K562 (cell line): ENCODE results near the gene UNC93B1. TPM values are rescaled to one million over a fixed set of nuclear protein-coding genes. Genes with fewer than 3 reads are reported as not detected.
"Not testable (repeated sequence)": the region's sequence is repeated elsewhere in the genome, so short reads cannot be mapped to it uniquely, and the experiment has no call there.

Experiments
- ATAC-seq: fragments of 200-7000 bp; cut with Tn5 transposase; 3 replicates; pipeline ENCODE4 v1.9.1; 2020; ENCODE audit warnings: moderate library complexity
- BruUV-seq: library from RNA; stranded (reverse); fragments of 400-500 nt; replicated peaks from 2 replicates; lab custom pipeline; 2021; lab: Mats Ljungman, UMichigan
- CTCF ChIA-PET: fragments of 300-600 bp; formaldehyde crosslinking; extraction: SDS; loops from one replicate; lab custom pipeline; 2021; ENCODE audit warnings: low intra/inter-chr PET ratio; lab: Yijun Ruan, JAX
- POLR2A ChIA-PET: fragments of 300-600, 350-650 bp; sonication (Branson Sonifier 250); formaldehyde crosslinking; extraction: SDS; loops from one replicate; lab custom pipeline; 2021; ENCODE audit warnings: antibody characterized with exemption, inconsistent platforms; lab: Yijun Ruan, JAX
- DNase-seq, 4 experiments: peaks; one replicate each; pipeline versions ENCODE4 v3.0.0 to v3.0.0-alpha.2; 2011 to 2018; ENCODE audit warnings: low spot score in 3 of 4, mixed read lengths in 3 of 4; ENCODE audit errors: extremely low read depth in 1 of 4
- FAIRE-seq: peaks from 2 replicates; lab custom pipeline; 2011; peaks lifted over from hg19 to GRCh38; lab: Jason Lieb, UNC
- H2AFZ ChIP-seq: 2 replicates; pipeline ENCODE4 v1.6.0; 2011; ENCODE audit warnings: low read depth, low read length, control low read depth, inconsistent platforms
- H3K27ac ChIP-seq: fragments of 200-600 bp; 3 replicates; pipeline ENCODE4 v1.8.0; 2011; ENCODE audit warnings: low read depth, mild to moderate bottlenecking, control low read depth, inconsistent platforms, low read length, moderate library complexity, mixed read lengths; ENCODE audit errors: extremely low read depth
- H3K27me3 ChIP-seq, 2 experiments: fragments of 300-600 bp in 1 of 2; 2 replicates in 1 of 2; 3 replicates in 1 of 2; pipeline versions ENCODE4 v1.6.0 to v1.8.0; 2011; ENCODE audit warnings: inconsistent platforms in 2 of 2, low read length in 2 of 2, mild to moderate bottlenecking in 1 of 2, mixed read lengths in 1 of 2, moderate library complexity in 1 of 2; ENCODE audit not compliant: control insufficient read depth in 2 of 2, insufficient read depth in 2 of 2
- H3K36me3 ChIP-seq: fragments of 300-600 bp; 3 replicates; pipeline ENCODE4 v1.8.0; 2011; ENCODE audit warnings: mild to moderate bottlenecking, low read length, inconsistent platforms; ENCODE audit not compliant: control insufficient read depth, insufficient read depth
- H3K4me1 ChIP-seq, 2 experiments: fragments of 200-600 bp in 1 of 2; replicated peaks in 1 of 2; 2 replicates in 1 of 2; 3 replicates in 1 of 2; pipeline versions ENCODE4 v1.5.1 to v1.8.0; 2011; ENCODE audit warnings: inconsistent platforms in 2 of 2, low read length in 2 of 2, mild to moderate bottlenecking in 1 of 2, mixed read lengths in 1 of 2, moderate library complexity in 1 of 2; ENCODE audit not compliant: control insufficient read depth in 2 of 2, insufficient read depth in 2 of 2
- H3K4me2 ChIP-seq: 2 replicates; pipeline ENCODE4 v1.6.1; 2011; ENCODE audit warnings: low read length, control low read depth, inconsistent platforms, mixed read lengths; ENCODE audit not compliant: insufficient read depth
- H3K4me3 ChIP-seq: fragments of 200-600 bp; sonication (generic), shearing (Covaris generic); 2 replicates; pipeline ENCODE4 v1.5.1; 2016; ENCODE audit warnings: control low read depth, inconsistent platforms
- H3K79me2 ChIP-seq: fragments of 200-600 bp; 3 replicates; pipeline ENCODE4 v1.8.0; 2011; ENCODE audit warnings: low read length, inconsistent platforms; ENCODE audit not compliant: control insufficient read depth, insufficient read depth
- H3K9ac ChIP-seq, 2 experiments: 2 replicates each; pipeline versions ENCODE4 v1.6.0 to v1.6.1; 2011; ENCODE audit warnings: low read depth in 2 of 2, low read length in 2 of 2, control low read depth in 1 of 2, inconsistent platforms in 1 of 2, mild to moderate bottlenecking in 1 of 2, mixed read lengths in 1 of 2; ENCODE audit not compliant: insufficient read depth in 1 of 2
- H3K9me1 ChIP-seq: one replicate; pipeline ENCODE4 v1.6.0; 2011; ENCODE audit warnings: inconsistent platforms, mild to moderate bottlenecking, low read length, moderate library complexity; ENCODE audit not compliant: control insufficient read depth, insufficient read depth
- H3K9me3 ChIP-seq: replicated peaks from 2 replicates; pipeline ENCODE4 v1.5.1; 2011; ENCODE audit warnings: low read depth, low read length, inconsistent platforms; ENCODE audit not compliant: control insufficient read depth, insufficient read depth
- H4K20me1 ChIP-seq: replicated peaks from 2 replicates; pipeline ENCODE4 v1.6.1; 2011; ENCODE audit warnings: low read length, inconsistent platforms, mixed read lengths; ENCODE audit not compliant: control insufficient read depth, insufficient read depth
- E2F6 ChIP-seq, 2 experiments: IDR thresholded peaks; 2 replicates each; pipeline ENCODE4 v1.6.1; 2011; ENCODE audit warnings: borderline replicate concordance in 1 of 2, control low read depth in 1 of 2, low read depth in 1 of 2, low read length in 1 of 2, mild to moderate bottlenecking in 1 of 2, mixed read lengths in 1 of 2, moderate library complexity in 1 of 2; ENCODE audit not compliant: insufficient read depth in 1 of 2, insufficient read length in 1 of 2, poor library complexity in 1 of 2, severe bottlenecking in 1 of 2; ENCODE audit errors: extremely low read depth in 1 of 2
- EP400 ChIP-seq: fragments of 450-650 bp; IDR thresholded peaks from 2 replicates; pipeline ENCODE4 v1.6.1; 2017; ENCODE audit warnings: antibody characterized with exemption, mild to moderate bottlenecking, moderate library complexity
- WGBS: fragments of 100-300 bp; shearing (Covaris generic); methylation state at CpG from one replicate; pipeline ENCODE4 v1.1.6; 2016; ENCODE audit warnings: low coverage, mixed read lengths; ENCODE audit not compliant: insufficient coverage; ENCODE audit errors: missing lambda C conversion rate; 5-methylcytosine and 5-hydroxymethylcytosine counted together
- in situ Hi-C: fragments of 300-500 bp; cut with MboI; formaldehyde crosslinking; loops from 4 replicates; pipeline ENCODE4 v1.15.0; 2018; ENCODE audit warnings: inconsistent platforms, mixed read lengths
- intact Hi-C: fragments of 100-400 bp; cut with micrococcal nuclease; formaldehyde crosslinking; loops from 2 replicates; pipeline ENCODE4 v1.14.2; 2022
- polyA plus RNA-seq, 8 experiments: library from polyadenylated mRNA; depleted of rRNA in 4 of 8; stranded (reverse) in 5 of 8; unstranded in 3 of 8; fragments of >200 nt; fragmentation: Nextera tagmentation in 2 of 8; fragmentation: Illumina TruSeq in 1 of 8; extraction: Ambion mirVana in 2 of 8; extraction: Trizol in 1 of 8; gene quantifications; 2 replicates each; pipeline versions ENCODE4 v1.2.1 to v1.2.3, GENCODE V29; 2011 to 2014; ENCODE audit warnings: inconsistent platforms in 1 of 8, missing spikeins in 1 of 8
- total RNA-seq, 7 experiments: library from RNA; depleted of rRNA in 6 of 7; stranded (reverse); fragments of >200 nt in 6 of 7; fragmentation: Illumina TruSeq in 2 of 7; extraction: Trizol in 2 of 7; gene quantifications; 2 replicates each; pipeline versions ENCODE4 v1.2.1 to v1.2.3, GENCODE V29; 2011 to 2021; ENCODE audit warnings: low replicate concordance in 1 of 7
- TF ChIP-seq, protein P1 (sequence below), 2 experiments: fragments of 450-650 bp; conservative IDR thresholded peaks; 2 replicates each; pipeline ENCODE4 v1.6.1; 2017; ENCODE audit warnings: mild to moderate bottlenecking in 2 of 2, moderate library complexity in 2 of 2

UNC93B1 gene
- total and polyA plus RNA-seq, 9 of the 15 experiments (the other 6 are each of a cell fraction or from before 2014, with no cell fraction given), result 0.10 to 13.6 (median 6.5) TPM

GRCh38 chr11:67990546-67991346 is 13.2 kb downstream of the UNC93B1 start:
- intact Hi-C loops, H3K27me3 ChIP-seq, CTCF ChIA-PET, H3K4me3 ChIP-seq, in situ Hi-C loops, H3K9me3 ChIP-seq, H3K9me1 ChIP-seq, H3K36me3 ChIP-seq, BruUV-seq, H3K4me1 ChIP-seq, H3K4me2 ChIP-seq, H2AFZ ChIP-seq, POLR2A ChIA-PET, FAIRE-seq, H3K27ac ChIP-seq, H3K9ac ChIP-seq, H3K79me2 ChIP-seq, H4K20me1 ChIP-seq: not testable (repeated sequence)
- TF ChIP-seq, protein P1, sequence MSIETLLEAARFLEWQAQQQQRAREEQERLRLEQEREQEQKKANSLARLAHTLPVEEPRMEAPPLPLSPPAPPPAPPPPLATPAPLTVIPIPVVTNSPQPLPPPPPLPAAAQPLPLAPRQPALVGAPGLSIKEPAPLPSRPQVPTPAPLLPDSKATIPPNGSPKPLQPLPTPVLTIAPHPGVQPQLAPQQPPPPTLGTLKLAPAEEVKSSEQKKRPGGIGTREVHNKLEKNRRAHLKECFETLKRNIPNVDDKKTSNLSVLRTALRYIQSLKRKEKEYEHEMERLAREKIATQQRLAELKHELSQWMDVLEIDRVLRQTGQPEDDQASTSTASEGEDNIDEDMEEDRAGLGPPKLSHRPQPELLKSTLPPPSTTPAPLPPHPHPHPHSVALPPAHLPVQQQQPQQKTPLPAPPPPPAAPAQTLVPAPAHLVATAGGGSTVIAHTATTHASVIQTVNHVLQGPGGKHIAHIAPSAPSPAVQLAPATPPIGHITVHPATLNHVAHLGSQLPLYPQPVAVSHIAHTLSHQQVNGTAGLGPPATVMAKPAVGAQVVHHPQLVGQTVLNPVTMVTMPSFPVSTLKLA (conservative IDR thresholded peaks at IDR 0.05), result 0 out of 4 replicates have a peak, but pooled peaks of 1 of the 2 experiments have one; percentile 17
- peak in 1 of 2 experiments; percentile 36 for TF ChIP-seq E2F6 (IDR thresholded peaks at IDR 0.05; ENCODE audit: borderline replicate concordance in 1 of 2, extremely low read depth in 1 of 2, insufficient read depth in 1 of 2, insufficient read length in 1 of 2, low read depth in 1 of 2, low read length in 1 of 2, poor library complexity in 1 of 2, severe bottlenecking in 1 of 2)
- peak; percentile 36; the same call in 1 of the 2 replicates for TF ChIP-seq EP400
- WGBS, result 60% methylated on average over 30 of the region's 58 CpGs
- DNase-seq (peak; percentile 43 to 51 (median 46)), ATAC-seq (peak; percentile 87)
